Neural progenitor cell (in vitro differentiated cells): ENCODE data around the gene C10orf105. TPM values are rescaled to one million over a fixed set of nuclear protein-coding genes. Genes with fewer than 3 reads are reported as not detected.
A peak's percentile ranks its signal among the peaks of the same experiment; 100 is the strongest.

Experiments
- DNase-seq: peaks from one replicate; pipeline ENCODE4 v3.0.0-alpha.2; 2016; ENCODE audit warnings: low spot score
- H2AFZ ChIP-seq: fragments of 200-600 bp; sonication (generic); replicated peaks from 2 replicates; pipeline ENCODE4 v1.6.1; 2016; ENCODE audit warnings: antibody characterized with exemption
- H3F3A ChIP-seq: fragments of 200-600 bp; sonication (generic); 2 replicates; pipeline ENCODE4 v1.6.1; 2016; ENCODE audit warnings: antibody characterized with exemption, low read depth
- H3K27ac ChIP-seq: fragments of 200-600 bp; sonication (generic); 2 replicates; pipeline ENCODE4 v1.5.1; 2016; ENCODE audit warnings: mild to moderate bottlenecking
- H3K27me3 ChIP-seq: fragments of 200-600 bp; sonication (generic); 2 replicates; pipeline ENCODE4 v1.6.1; 2016; ENCODE audit warnings: mild to moderate bottlenecking, moderate library complexity
- H3K36me3 ChIP-seq: fragments of 200-600 bp; sonication (generic); 2 replicates; pipeline ENCODE4 v1.5.1; 2016
- H3K4me1 ChIP-seq: fragments of 200-600 bp; sonication (generic); 2 replicates; pipeline ENCODE4 v1.6.1; 2016; ENCODE audit warnings: mixed run types
- H3K4me2 ChIP-seq: fragments of 200-600 bp; sonication (generic); 2 replicates; pipeline ENCODE4 v1.6.1; 2016
- H3K4me3 ChIP-seq: fragments of 200-600 bp; sonication (generic); 2 replicates; pipeline ENCODE4 v1.5.1; 2016
- H3K79me2 ChIP-seq: fragments of 200-600 bp; sonication (generic); 2 replicates; pipeline ENCODE4 v1.6.1; 2016; ENCODE audit warnings: low read depth
- H3K9ac ChIP-seq: fragments of 200-600 bp; sonication (generic); 2 replicates; pipeline ENCODE4 v1.6.1; 2016
- H3K9me3 ChIP-seq: fragments of 200-600 bp; sonication (generic); 2 replicates; pipeline ENCODE4 v1.5.1; 2016; ENCODE audit warnings: low read depth
- H4K20me1 ChIP-seq: fragments of 200-600 bp; sonication (generic); 2 replicates; pipeline ENCODE4 v1.6.1; 2016; ENCODE audit warnings: low read depth
- H3K27ac Mint-ChIP-seq: 3 replicates; pipeline ENCODE4 v1.8.0; 2021; ENCODE audit warnings: mixed read lengths
- H3K27me3 Mint-ChIP-seq: 2 replicates; pipeline ENCODE4 v1.8.0; 2022; ENCODE audit warnings: low read depth, mild to moderate bottlenecking, inconsistent platforms, moderate library complexity, mixed read lengths; ENCODE audit not compliant: insufficient read depth
- H3K36me3 Mint-ChIP-seq: 3 replicates; pipeline ENCODE4 v1.8.0; 2021; ENCODE audit warnings: mixed read lengths
- H3K4me1 Mint-ChIP-seq: 3 replicates; pipeline ENCODE4 v1.8.0; 2021; ENCODE audit warnings: mixed read lengths
- H3K4me3 Mint-ChIP-seq: 3 replicates; pipeline ENCODE4 v1.8.0; 2021; ENCODE audit warnings: mild to moderate bottlenecking, moderate library complexity, mixed read lengths
- H3K9me3 Mint-ChIP-seq: 3 replicates; pipeline ENCODE4 v1.8.0; 2020; ENCODE audit warnings: mixed read lengths
- EZH2 ChIP-seq: fragments of 200-600 bp; sonication (generic); IDR thresholded peaks from 2 replicates; pipeline ENCODE4 v1.6.1; 2017; ENCODE audit warnings: antibody characterized with exemption, mild to moderate bottlenecking, moderate library complexity
- EZH2phosphoT487 ChIP-seq: fragments of 200-600 bp; sonication (generic); IDR thresholded peaks from 2 replicates; pipeline ENCODE4 v1.6.1; 2017; ENCODE audit warnings: antibody characterized with exemption
- total RNA-seq: library from RNA; depleted of rRNA; stranded (reverse); fragments of >200 nt; gene quantifications from 2 replicates; pipeline ENCODE4 v1.2.3, GENCODE V29; 2015; ENCODE audit warnings: low replicate concordance
- TF ChIP-seq, protein P1 (sequence below): fragments of 200-600 bp; sonication (generic); IDR thresholded peaks from 2 replicates; pipeline ENCODE4 v1.5.1; 2017; ENCODE audit warnings: antibody characterized with exemption, mild to moderate bottlenecking

Gene C10orf105
- total RNA-seq, 1 donor from 2014 or later, result 0.39 TPM

GRCh38 chr10:71697938-71698709 lies 21.5 kb downstream of the C10orf105 start:
- Mint-ChIP-seq H3K27ac (no peak overlapping the region), H3K9me3 (no peaks in the 10 kb centered on the region)
- H3K4me3 ChIP-seq, result no peak overlapping the region

GRCh38 chr10:71696628-71697326 lies 22.8 kb downstream of the C10orf105 start:
- Histone ChIP-seq H3K9me3 (no peaks in the 10 kb centered on the region), H3K4me2 (no peak overlapping the region), H3K27me3 (no peaks in the 10 kb centered on the region), H3K27ac (no peak overlapping the region), H3K4me1 (peaks cover 13% of the 10 kb centered on the region), H3K79me2 (no peaks in the 10 kb centered on the region), H3F3A (no peaks in the 10 kb centered on the region), H3K4me3 (no peak overlapping the region), H3K36me3 (no peaks in the 10 kb centered on the region), H2AFZ (no peak overlapping the region), H4K20me1 (no peaks in the 10 kb centered on the region), H3K9ac (no peak overlapping the region)
- Mint-ChIP-seq H3K27me3 (peaks cover 6% of the 10 kb centered on the region), H3K36me3 (no peaks in the 10 kb centered on the region), H3K27ac (no peak overlapping the region), H3K4me1 (peaks cover 15% of the 10 kb centered on the region), H3K9me3 (no peaks in the 10 kb centered on the region), H3K4me3 (no peak overlapping the region)
- TF ChIP-seq, protein P1, sequence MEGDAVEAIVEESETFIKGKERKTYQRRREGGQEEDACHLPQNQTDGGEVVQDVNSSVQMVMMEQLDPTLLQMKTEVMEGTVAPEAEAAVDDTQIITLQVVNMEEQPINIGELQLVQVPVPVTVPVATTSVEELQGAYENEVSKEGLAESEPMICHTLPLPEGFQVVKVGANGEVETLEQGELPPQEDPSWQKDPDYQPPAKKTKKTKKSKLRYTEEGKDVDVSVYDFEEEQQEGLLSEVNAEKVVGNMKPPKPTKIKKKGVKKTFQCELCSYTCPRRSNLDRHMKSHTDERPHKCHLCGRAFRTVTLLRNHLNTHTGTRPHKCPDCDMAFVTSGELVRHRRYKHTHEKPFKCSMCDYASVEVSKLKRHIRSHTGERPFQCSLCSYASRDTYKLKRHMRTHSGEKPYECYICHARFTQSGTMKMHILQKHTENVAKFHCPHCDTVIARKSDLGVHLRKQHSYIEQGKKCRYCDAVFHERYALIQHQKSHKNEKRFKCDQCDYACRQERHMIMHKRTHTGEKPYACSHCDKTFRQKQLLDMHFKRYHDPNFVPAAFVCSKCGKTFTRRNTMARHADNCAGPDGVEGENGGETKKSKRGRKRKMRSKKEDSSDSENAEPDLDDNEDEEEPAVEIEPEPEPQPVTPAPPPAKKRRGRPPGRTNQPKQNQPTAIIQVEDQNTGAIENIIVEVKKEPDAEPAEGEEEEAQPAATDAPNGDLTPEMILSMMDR, result peak; percentile 95
- no peak for TF ChIP-seq EZH2
- peak; percentile 87 for DNase-seq

More at GRCh38 chr10:71697938-71698709, 21.5 kb downstream of the C10orf105 start:
- Histone ChIP-seq H3K27me3 (no peaks in the 10 kb centered on the region), H3K4me1 (peaks cover 13% of the 10 kb centered on the region), H3K9me3 (no peaks in the 10 kb centered on the region), H3K36me3 (no peaks in the 10 kb centered on the region), H3F3A (no peaks in the 10 kb centered on the region), H2AFZ (no peak overlapping the region), H3K9ac (no peak overlapping the region), H4K20me1 (no peaks in the 10 kb centered on the region), H3K27ac (no peak overlapping the region), H3K79me2 (no peaks in the 10 kb centered on the region), H3K4me2 (no peak overlapping the region)
- H3K36me3 Mint-ChIP-seq, result no peaks in the 10 kb centered on the region
- no peak for DNase-seq
- H3K4me1 Mint-ChIP-seq, result peaks cover 15% of the 10 kb centered on the region
- peaks cover 8% of the 10 kb centered on the region for H3K27me3 Mint-ChIP-seq
- TF ChIP-seq, protein P1, result no peak
- TF ChIP-seq EZH2phosphoT487, result no peak
- no peak for TF ChIP-seq EZH2
- H3K4me3 Mint-ChIP-seq, result no peak overlapping the region

DNA sequence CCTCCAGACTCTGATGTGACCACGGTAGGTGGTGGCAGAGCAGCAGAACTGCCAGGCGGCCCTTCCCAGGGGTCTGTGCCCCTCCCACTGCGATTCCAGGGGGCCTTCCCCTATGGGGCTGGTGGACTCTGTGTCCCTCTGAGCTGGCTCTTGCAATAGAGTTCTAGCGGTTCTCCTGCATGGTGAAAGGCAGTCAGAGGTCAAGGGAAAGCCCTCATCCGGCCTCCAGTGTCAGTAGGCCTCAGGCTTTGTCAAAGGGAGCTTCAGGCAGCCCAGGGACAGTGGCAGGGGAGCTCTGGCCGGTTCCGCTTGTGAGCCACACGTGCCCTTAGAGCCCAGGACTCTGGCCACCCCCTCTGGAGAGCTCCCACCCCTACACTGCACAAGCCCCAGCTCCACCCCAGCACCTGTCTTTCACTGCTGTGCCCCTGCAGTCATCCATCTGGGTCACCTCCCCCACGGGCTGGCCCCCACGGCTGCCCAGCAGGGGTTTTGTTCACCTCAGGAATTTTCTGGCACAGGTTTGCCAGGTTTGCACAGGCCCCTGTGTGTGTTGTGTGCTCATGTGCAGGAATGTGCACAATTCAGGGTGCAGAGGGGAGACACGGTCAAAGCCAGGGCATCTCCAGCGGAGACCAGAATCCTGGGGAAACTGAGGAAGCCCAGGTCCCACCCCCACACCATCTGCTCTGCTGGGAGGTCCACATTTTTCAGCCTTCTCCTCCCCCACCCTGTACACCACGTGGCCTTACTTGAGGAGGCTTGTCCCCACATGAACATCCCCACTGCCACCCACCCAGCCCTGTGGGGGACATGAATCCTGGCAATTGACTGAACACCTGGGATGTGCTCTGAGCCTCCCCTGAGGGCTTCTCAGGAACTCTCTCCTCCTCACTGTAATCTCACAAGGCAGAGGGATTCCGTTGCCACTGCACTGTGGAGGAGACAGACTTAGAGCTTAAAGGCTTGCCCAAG lies 23.8 kb downstream of the C10orf105 start:
- H3K4me1 Mint-ChIP-seq, result peaks cover 11% of the 10 kb centered on the region
- peak overlapping the region; percentile 33 for H3K27ac Mint-ChIP-seq
- Histone ChIP-seq H3K9me3 (no peaks in the 10 kb centered on the region), H3K4me3 (no peak overlapping the region), H3K36me3 (no peaks in the 10 kb centered on the region), H3K79me2 (no peaks in the 10 kb centered on the region), H3K9ac (no peak overlapping the region), H3K4me2 (no peak overlapping the region), H3F3A (no peaks in the 10 kb centered on the region), H3K27me3 (no peaks in the 10 kb centered on the region), H3K27ac (no peak overlapping the region), H4K20me1 (no peaks in the 10 kb centered on the region), H2AFZ (no peak overlapping the region), H3K4me1 (peaks cover 8% of the 10 kb centered on the region)
- DNase-seq, result no peak
- H3K9me3 Mint-ChIP-seq, result no peaks in the 10 kb centered on the region
- peaks cover 6% of the 10 kb centered on the region for H3K27me3 Mint-ChIP-seq
- H3K36me3 Mint-ChIP-seq, result no peaks in the 10 kb centered on the region
- no peak for TF ChIP-seq EZH2phosphoT487
- no peak for TF ChIP-seq EZH2
- TF ChIP-seq, protein P1, result no peak
- H3K4me3 Mint-ChIP-seq, result no peak overlapping the region
